ENCODE measurements around the gene ADAP1.

ADAP1 gene

GRCh38 chr7:895451-896052 lies 58.9 kb downstream of the ADAP1 start:
- no peak for DNase-seq (ENCODE audit: low read depth in 2 of 2)

- DNase-seq (ENCODE audit: low read depth in 2 of 2), result no peak
Observed at GRCh38 chr7:894927-895450, 59.5 kb downstream of the ADAP1 start.

- no peak for DNase-seq (ENCODE audit: low read depth in 2 of 2)
Observed at GRCh38 chr7:894164-894867, 60.2 kb downstream of the ADAP1 start.

- no peak for DNase-seq (ENCODE audit: low read depth in 2 of 2)
Observed at GRCh38 chr7:893686-894085, 60.8 kb downstream of the ADAP1 start.

GRCh38 chr7:892648-893593 lies 61.6 kb downstream of the ADAP1 start:
- no peak for DNase-seq (ENCODE audit: low read depth in 2 of 2)

GRCh38 chr7:891805-892204 lies 62.7 kb downstream of the ADAP1 start:
- DNase-seq (ENCODE audit: low read depth in 2 of 2), result no peak

GRCh38 chr7:891291-891690 lies 63.2 kb downstream of the ADAP1 start:
- DNase-seq (ENCODE audit: low read depth in 2 of 2), result no peak

GRCh38 chr7:890868-891267 lies 63.6 kb downstream of the ADAP1 start:
- no peak for DNase-seq (ENCODE audit: low read depth in 2 of 2)

- no peak for DNase-seq (ENCODE audit: low read depth in 2 of 2)
Observed at GRCh38 chr7:889391-889790, 65.1 kb downstream of the ADAP1 start.

- DNase-seq (ENCODE audit: low read depth in 2 of 2), result no peak
Observed at GRCh38 chr7:889025-889390, 65.5 kb downstream of the ADAP1 start.

- DNase-seq (ENCODE audit: low read depth in 2 of 2), result no peak
Observed at GRCh38 chr7:888081-889024, 66.1 kb downstream of the ADAP1 start.

- DNase-seq (ENCODE audit: low read depth in 2 of 2), result no peak
Observed at GRCh38 chr7:887488-887820, 67.0 kb downstream of the ADAP1 start.

GRCh38 chr7:886626-887487 lies 67.6 kb downstream of the ADAP1 start:
- no peak for DNase-seq (ENCODE audit: low read depth in 2 of 2)

GRCh38 chr7:885893-886625 lies 68.4 kb downstream of the ADAP1 start:
- DNase-seq (ENCODE audit: low read depth in 2 of 2), result no peak

GRCh38 chr7:885261-885892 lies 69.1 kb downstream of the ADAP1 start:
- DNase-seq (ENCODE audit: low read depth in 2 of 2), result no peak

GRCh38 chr7:884191-885003 lies 70.1 kb downstream of the ADAP1 start:
- DNase-seq (ENCODE audit: low read depth in 2 of 2), result no peak

- no peak for DNase-seq (ENCODE audit: low read depth in 2 of 2)
Observed at GRCh38 chr7:883055-884021, 71.1 kb downstream of the ADAP1 start.
